Fibroblast of lung (primary cell): ENCODE results near the gene FBXO41.

Source experiments
- CTCF ChIP-seq, 2 donors: IDR thresholded peaks in 1 of 2; conservative IDR thresholded peaks in 1 of 2; 1 replicate in 1 of 2; 2 replicates in 1 of 2; pipeline ENCODE4 v1.5.1; 2011 to 2012; ENCODE audit warnings: low read length in 2 of 2, control low read depth in 1 of 2, inconsistent platforms in 1 of 2, low read depth in 1 of 2, mild to moderate bottlenecking in 1 of 2
- EZH2 ChIP-seq: IDR thresholded peaks from 2 replicates; pipeline ENCODE4 v1.5.1; 2012; ENCODE audit warnings: low read length, control low read depth, mild to moderate bottlenecking; ENCODE audit errors: missing control alignments

- TF ChIP-seq EZH2 (peak; percentile 57), CTCF (conservative IDR thresholded peaks at IDR 0.05 in 1 of 2, IDR thresholded peaks at IDR 0.05 in 1 of 2; ENCODE audit: low read depth in 1 of 2, low read length in 2 of 2) (no peak)
Measured at GRCh38 chr2:73269686-73270465, 14.4 kb downstream of the FBXO41 start.
